SKM-1 treated with dmso at 0.1 percent for 144 hours (cell line): ENCODE measurements around the gene TOX3.

Experiments
- DNase-seq: peaks from one replicate; lab custom pipeline; 2025; ENCODE audit not compliant: unreplicated experiment; lab: John Stamatoyannopoulos, UW

TOX3 gene

DNA sequence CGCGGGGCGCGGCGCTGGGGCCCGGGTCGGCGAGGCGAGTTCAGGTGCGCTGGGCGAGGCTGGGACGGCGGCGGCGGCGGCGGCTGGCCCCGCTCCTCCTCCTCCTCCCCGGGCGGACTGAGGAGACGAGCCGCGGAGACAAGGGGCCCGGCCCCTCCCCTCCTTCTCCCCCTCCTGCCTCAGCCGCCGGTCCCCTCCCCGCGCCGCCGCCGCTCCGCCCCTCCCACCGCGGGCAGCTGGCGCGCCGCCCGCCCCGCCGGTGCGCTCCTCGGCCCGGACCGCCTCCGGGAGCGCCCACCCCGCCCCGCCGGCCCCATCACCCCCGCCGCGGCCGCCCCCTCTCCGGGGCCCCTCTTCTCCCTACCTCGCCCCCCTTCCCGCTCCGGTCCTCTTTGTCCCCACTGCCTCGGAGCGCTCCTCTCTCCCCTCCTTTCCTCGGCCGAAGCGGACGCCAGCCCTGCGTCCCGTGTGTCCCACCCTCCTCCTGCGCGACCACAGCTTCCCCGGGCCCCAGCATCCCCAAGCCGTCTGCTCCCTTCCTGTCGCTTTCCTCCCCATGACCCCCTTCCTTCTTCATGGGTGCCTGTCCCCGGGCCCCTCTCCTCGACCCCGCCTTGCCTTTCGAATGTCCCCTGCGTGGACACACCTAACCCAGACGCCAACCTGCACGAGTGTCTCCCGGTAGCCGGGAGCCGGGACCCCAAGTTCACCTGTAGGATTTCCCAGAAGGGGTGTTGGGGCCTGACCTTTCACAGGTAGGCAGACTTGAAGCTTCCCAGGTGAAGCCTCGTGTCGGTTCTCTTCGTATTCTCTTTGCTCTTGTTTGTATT is at the start of gene TOX3:
TOX3 (minus strand) TSS at position 140 of the 830 bp plus-strand sequence. CDS start 420 bp downstream, outside the sequence.
- no peak for DNase-seq

GRCh38 chr16:52592778-52593177 is 45.8 kb upstream of the TOX3 start:
- DNase-seq: no peak

DNA sequence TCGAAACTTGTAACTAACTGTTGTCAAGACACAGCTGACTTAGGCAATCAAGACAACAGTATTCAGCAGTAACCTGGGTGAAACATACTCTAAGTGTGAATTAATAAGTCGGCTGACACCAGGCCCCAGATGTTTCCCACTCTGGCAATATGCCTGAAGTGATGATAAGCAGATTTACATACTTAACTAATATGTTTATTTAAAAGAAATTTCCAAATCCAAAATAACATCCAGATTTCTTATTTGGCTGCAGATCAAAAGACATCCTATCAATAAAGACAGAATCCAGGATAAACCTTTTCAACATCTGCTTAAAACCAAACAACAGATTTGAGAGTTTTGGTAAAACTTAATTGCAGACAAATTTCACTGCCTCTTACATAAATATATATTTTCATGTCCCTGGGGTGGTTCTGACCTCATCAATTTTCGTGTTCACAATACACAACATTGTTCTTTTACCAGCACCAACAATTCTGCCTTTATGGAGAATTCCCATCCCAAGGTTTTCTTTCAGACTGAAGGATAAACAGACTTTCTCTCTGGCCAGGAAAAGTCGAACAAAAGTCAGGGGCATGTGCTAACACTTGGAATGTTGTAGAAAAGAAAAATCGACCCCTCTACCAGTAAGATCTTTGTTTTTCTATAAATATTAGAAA is 45.1 kb upstream of the TOX3 start:
- DNase-seq: no peak

DNA sequence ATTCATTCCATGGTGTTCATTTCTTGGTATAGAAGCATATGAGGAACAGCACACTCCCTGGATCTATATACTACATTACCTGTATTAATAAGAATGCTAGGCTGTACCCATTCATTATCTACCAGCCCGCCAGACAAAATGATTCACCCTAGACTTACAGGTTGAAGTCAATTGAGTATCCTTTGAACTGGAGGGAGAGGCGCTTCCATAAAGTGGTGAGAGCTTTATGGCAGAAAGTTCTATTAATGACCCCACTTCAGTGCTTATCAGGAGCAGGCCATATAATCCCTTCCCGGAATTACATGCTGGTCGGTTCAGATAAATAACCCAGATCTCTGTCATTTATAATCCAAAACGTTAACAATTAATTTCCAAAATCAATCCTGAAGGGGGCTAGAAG is 44.5 kb upstream of the TOX3 start:
- DNase-seq: no peak

DNA sequence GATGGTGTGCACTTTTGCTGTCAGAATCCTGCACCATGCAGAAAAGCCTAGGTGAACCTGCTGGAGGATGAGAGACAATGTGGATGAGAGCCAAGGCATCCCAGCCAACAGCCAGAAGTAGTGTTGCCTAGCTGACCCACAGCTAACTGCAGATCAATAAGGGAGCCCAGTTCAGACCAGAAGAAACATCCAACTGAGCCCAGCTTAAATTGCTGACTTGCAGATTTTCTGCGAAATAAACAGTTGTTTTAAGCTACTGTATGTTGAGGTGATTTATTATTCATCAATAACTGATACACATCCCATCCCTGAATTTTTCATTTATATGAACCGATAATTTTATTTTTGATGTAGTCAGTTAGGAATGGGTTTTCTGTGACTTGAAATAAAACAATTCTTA is 39.2 kb upstream of the TOX3 start:
- DNase-seq: no peak

- no peak for DNase-seq
These were observed 37.7 kb upstream of the TOX3 start for GRCh38 chr16:52584354-52585320.

DNA sequence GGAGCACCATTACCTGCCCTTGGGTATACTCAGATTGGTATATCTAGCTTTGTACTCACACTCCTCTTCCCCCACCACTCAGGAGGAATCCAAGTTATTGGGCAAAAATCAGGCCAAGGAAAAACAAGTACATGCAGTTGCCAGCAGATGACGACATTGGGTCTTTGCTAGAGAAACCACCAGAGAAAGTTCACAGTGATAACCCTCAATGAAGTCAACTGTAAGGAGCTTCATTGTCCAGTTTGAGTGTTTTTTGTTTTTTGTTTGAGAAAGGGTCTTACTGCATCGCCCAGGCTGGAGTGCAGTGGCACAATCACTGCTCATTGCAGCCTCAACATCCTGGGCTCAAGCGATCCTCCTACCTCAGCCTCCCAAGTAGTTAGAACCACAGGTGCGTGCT is 34.6 kb upstream of the TOX3 start:
- DNase-seq: no peak

- DNase-seq: no peak
These were observed 33.5 kb upstream of the TOX3 start for GRCh38 chr16:52580488-52580887.

- DNase-seq: no peak
These were observed 32.0 kb upstream of the TOX3 start for GRCh38 chr16:52578829-52579498.

- DNase-seq: no peak
These were observed 31.3 kb upstream of the TOX3 start for GRCh38 chr16:52578007-52578828.

DNA sequence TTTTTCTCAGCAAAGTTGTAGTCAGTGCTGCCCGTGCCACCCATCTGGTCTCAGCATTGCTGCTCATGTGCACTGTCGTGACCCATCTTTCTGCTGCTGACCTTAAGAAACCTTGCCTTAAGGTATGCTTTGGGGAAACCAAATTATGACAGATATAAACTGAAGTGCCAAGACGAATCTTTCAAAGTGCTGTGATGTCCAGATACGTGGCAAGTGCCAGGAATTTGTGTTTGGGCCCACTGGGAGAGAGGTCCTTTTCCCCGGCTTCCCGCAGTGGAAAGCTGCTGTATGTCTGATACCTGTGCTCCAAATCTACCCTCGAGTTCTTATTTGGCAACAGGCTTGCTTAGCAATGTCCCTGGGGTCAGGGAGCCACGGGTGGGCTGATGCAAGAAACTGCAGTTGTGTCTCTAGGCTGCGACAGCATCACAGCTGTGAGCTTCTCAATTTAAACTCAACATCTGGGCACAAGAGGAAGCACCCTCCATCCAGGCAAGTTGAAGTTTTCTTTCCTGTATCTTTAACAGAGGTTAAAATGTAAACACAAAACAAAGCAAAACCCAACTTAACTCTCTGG is 30.3 kb upstream of the TOX3 start:
- DNase-seq: no peak

- no peak for DNase-seq
These were observed 26.7 kb upstream of the TOX3 start for GRCh38 chr16:52573365-52574299.

DNA sequence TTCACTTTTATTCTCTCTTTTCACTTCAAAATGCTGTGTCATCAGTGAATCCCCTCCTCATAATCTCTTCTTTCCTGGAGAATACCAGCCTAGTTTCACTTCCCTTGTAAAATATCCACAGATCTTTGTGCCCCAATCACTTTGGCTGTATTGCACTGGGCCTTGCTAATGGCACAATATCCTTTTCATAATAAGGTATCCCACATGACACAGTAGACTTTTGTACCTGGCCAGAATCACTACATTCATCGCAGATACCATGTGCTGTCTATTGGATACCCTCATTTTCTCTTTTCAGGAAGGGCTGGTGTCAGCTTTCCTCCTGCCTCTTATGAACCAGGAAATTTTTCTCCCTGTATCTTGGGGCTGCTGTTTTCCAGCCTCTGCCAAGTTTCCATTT is 25.7 kb upstream of the TOX3 start:
- DNase-seq: no peak

DNA sequence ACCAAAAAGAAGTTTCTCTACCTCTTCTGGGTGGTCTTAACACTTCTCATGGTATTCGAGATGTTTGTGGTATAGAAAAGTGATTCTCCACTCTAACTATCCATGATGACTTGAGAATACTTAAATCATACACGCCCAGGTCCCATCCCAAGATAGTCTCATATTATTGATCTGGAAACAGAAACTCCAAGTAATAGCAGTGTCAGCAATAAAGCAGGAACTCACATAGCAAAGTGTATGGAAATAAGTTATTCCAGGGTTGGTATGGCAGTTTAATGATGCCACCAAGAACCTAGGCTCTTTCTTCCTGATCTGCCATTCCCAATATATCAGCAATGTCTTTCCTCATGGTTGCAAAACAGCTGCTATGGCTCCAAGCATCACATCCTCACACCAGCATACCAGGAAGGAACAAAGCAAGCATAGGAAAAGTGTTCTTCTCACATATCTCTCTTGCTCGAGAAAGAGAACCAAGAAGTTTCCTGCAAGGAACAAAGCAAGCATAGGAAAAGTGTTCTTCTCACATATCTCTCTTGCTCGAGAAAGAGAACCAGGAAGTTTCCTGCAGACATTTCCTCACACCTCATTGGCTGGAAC is 23.6 kb upstream of the TOX3 start:
- no peak for DNase-seq

GRCh38 chr16:52569701-52570100 is 22.8 kb upstream of the TOX3 start:
- DNase-seq: no peak

GRCh38 chr16:52568983-52569690 is 22.2 kb upstream of the TOX3 start:
- DNase-seq: no peak

DNA sequence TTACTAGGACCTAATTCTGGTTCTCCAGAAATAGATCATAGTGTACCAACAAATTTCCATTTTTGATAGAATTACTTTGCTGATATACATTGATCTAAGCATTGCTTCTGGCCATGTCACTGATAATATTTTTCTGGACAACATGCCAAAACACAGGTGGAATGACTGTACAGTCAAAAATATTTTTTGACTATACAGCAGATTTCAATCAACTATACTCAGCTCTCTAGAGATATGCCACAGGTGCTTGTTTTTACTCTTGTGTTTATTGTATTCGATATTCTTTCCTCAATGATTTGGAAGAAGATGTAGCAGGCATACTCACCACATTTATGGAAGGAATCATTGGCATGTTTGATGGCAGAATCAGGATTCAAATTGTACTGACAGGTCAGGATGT is 21.6 kb upstream of the TOX3 start:
- DNase-seq: no peak

DNA sequence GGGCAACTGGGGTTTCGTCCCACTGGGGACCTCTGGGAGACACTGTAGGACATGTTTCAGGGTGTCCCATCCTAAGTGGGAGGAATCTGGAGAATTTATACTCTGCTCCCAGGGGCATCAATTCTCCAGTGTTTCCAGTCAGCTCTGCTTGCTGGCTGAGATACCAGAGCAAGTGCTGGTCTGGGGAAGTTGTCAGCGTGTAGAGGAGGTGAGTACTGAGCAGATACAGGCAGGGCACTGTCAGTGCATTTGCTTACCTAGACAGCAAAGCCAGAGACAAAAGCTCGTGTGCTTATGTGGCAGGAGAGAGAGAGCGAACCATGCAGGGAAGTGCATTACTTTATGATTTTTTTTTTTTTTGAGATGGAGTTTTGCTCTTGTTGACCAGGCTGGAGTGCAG is 20.2 kb upstream of the TOX3 start:
- no peak for DNase-seq
